Right forelimb (tissue), 1 donor: ENCODE data around the gene ACTMAP.
A peak's percentile ranks its signal among the peaks of the same experiment; 100 is the strongest.
"Not testable (repeated sequence)": the region's sequence is repeated elsewhere in the genome, so short reads cannot be mapped to it uniquely, and the experiment has no call there.

ENCODE experiments used
- DNase-seq: peaks from one replicate; pipeline ENCODE4 v3.0.0-alpha.2; 2018

Gene ACTMAP

DNA sequence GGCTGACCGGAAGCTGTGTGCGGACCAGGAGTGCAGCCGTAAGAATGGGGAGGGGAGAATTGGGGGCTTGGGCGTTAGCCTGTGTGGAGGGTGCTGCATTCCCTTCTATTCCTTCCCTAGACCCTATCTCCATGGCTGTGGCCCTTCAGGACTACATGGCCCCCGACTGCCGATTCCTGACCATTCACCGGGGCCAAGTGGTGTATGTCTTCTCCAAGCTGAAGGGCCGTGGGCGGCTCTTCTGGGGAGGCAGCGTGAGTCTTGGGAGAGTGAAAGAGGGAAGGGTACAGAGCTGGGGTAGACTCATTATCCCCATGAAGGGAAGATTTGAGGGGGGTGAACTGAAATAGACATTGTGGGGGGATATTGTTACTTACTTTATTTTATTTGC lies 25.4 kb upstream of the ACTMAP start:
- DNase-seq = no peak

DNA sequence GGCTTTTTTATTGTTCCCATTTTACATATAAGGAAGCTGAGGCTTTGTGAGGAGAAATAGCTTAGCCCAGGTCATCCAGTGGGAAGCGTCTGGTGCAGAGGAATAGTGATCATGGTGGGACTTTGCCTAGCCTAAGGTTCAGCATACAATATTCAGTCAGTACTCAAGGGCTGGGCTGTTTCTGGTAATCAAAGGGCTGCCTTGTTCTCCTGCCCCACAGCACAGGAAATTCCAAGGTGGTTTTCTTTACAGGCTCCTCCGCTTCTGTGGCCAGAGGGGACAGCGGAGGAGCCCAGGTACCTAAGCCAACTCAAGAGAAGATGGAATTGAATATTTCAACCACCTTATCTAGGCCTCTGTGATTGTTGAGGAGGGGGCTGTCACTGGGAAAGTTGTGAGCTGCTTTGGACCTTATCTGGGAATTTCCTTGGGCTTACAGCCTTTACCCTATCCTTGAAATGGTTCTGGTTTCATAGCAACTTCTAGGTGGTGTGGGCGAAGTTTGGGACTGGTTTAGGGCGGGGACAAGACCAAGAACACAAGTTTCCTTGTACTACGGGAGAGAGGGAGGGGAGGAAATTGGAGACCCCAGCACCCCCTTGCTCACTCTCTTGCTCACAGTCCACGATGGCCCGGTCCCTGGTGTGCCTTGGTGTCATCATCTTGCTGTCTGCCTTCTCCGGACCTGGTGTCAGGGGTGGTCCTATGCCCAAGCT lies 24.8 kb upstream of the ACTMAP start, which contains the start of gene MIA:
MIA (plus strand) TSS at position 606 of the 716 bp plus-strand sequence; CDS start at position 628, 22 bp downstream.
- peak; percentile 53 for DNase-seq

DNA sequence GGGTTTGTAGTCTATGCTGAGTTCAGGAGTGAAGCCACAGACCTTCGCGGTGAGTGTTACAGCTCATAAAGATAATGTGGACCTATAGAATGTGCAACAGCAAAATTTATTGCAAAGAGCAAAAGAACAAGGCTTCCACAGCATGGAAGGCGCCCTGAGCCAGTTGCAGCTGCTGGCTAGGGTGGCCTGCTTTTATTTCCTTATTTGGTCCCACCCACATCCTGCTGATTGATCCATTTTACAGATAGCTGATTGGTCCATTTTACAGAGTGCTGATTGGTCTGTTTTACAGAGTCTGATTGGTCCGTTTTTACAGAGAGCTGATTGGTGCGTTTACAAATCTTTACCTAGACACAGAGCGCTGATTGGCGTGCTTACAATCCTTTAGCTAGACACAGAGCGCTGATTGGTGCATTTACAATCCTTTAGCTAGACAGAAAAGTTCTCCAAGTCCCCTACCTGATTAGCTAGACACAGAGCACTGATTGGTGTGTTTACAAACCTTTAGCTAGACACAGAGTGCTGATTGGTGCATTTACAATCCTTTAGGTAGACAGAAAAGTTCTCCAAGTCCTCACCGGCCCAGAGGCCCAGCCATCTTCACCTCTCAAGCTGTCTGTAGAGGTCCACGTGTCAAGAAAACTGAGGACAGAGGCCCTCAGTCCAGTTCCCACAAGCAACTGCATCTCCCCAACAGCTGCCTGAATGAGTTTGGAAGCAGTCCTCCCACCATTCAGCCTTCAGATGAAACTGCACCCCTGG lies 21.0 kb upstream of the ACTMAP start:
- DNase-seq = not testable (repeated sequence)

DNA sequence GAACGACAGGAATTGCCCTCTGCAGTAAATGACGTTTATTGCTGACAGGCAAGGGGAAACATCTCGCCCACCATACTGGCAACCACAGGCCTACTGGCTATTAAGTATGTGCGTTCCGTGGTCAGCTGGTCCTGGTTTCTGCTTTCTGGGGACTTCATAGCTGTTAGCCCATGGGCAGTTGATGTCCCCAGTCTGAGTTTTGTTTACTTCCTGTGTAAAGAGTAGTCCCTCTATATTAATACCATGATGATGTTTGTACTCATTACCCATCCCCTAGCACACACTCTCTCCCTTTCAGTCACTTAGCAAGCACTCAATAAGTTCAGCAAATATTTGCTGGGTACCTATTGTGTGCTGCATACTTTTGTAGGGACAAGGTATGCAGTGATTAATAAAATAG lies 18.6 kb upstream of the ACTMAP start:
- DNase-seq = no peak

DNA sequence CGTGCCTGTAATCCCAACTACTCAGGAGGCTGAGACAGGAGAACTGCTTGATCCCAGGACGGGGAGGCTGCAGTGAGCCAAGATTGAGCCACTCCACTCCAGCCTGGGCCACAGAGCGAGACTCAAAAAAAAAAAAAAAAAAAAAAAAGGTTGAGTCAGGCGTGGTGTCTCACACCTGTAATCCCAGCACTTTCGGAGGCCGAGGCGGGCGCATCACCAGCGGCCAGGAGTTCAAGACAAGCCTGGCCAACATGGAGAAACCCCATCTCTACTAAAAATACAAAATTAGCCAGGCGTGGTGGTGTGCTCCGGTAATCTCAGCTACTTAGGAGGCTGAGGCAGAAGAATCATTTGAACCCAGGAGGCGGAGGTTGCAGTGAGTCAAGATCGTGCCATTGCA lies 16.1 kb upstream of the ACTMAP start:
- not testable (repeated sequence) for DNase-seq

DNA sequence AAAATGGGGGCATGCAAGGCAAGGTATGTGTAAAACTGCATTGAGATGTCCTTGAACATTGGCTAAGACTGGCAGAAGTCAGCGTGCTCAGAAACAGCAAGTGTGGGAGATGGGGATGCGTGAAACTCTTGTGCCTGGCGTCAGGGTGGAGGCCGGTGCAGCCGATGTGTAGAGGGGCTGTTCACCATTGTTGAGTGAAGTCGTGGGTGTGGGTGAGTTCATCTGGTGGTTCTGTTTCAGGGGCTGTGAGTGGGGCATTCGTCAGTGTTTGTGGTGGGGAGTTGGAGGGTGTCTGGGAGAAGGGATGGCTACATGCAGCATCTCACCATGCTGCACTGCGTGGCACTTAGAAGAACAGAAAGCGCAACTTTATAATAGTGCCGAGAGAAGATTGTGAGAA lies 13.7 kb upstream of the ACTMAP start:
- DNase-seq = no peak

DNA sequence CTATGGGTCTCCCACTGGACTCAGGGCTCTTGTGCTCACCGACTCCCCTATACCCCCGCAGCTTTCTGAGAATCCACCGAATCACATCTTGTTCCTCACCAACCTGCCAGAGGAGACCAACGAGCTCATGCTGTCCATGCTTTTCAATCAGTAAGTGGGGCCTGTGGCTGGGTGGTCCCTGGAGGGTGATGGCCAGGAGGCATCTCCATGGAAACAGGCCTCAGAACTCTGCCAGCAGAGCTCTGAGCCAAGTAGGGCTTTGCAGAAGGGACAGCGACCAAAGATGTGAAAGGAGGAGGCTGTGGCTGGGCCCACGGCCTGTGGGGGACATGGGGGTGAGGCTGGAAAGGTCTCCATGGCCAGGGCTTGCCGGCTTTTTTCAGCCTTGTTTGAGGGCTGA lies 13.2 kb upstream of the ACTMAP start:
- no peak for DNase-seq

DNA sequence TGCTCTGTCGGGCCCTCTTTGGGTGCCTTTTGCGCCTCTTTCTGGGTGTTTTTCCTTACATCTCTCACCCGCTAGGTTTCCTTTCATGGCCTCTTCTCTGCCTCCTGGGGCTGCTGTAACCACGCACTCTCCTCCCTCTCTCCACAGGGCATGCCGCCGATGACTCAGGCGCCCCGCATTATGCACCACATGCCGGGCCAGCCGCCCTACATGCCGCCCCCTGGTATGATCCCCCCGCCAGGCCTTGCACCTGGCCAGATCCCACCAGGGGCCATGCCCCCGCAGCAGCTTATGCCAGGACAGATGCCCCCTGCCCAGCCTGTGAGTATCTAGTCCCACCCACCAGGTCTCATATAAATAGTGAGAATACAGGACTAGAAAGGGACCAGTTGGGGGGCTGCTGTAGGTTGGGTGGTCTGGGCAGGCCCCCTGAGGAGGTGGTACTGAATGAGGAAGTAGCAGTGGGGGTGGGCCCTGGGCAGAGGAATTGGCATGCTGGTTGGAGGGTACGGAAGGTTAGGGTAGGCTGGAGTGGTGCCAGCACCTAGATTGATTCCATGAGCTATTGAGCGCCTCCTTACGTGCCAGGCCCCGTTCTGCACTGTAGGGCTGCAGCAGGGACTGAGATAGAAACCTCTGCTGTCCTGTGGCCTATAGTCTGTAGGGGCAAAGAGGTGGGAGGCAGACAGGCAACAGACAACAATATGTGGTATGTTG lies 12.6 kb upstream of the ACTMAP start:
- DNase-seq = no peak

DNA sequence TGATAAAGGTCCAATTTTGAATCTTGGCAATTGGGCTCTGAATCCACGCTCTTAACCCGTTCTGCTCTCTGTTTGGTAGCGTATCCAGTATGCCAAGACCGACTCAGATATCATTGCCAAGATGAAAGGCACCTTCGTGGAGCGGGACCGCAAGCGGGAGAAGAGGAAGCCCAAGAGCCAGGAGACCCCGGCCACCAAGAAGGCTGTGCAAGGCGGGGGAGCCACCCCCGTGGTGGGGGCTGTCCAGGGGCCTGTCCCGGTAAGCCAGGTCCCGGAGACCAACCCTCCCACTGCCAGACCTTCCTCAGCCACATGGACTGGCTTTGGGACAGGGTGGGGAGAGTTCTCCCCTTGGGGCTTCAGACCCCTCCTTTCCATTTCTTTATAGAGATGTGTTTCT lies 9.1 kb upstream of the ACTMAP start:
- DNase-seq = no peak

DNA sequence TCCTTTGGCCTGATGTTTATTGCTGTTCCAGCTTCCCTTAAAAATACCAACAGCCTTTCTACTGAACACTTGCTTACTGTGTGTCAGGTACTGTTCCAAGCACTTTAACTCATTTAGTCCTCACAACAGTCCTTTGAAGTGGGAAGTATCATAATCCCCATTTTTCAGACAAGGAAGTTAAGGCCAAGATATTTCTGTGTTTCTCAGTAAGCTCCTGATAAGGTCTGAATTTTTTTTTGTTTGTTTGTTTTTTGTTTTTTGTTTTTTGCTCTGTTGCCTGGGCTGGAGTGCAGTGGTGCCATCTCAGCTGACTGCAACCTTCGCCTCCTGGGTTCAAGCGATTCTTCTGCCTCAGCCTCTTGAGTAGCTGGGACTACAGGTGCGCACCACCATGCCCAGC lies 8.2 kb upstream of the ACTMAP start:
- no peak for DNase-seq

DNA sequence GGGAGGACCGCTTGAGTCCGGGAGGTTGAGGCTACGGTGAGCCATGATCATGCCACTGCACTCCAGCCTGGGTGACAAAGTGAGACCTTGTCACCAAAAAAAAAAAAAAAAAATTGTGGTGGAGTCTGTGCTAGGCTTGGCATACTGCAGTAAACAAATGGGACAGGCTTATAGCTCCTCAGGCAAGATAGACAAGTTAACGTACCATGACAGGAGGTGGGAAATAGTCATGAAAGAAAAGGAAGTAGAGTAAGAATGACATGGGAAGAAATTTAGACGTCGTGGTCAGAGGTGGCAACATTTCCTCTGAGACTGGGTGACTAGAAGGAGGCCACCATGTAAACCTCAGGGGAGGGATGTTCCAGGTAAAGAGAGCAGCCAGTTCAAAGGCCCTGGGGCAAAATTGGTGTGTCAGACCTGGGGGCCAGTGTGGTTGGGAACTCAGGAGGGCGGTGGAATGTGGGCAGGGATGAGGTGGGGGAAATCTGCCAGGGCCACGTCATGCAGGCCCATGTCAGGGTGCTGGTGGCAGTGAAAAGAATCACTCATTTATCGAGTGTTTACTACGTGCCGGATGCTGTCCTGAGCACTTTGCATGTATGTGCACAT lies 6.3 kb upstream of the ACTMAP start:
- no peak for DNase-seq

DNA sequence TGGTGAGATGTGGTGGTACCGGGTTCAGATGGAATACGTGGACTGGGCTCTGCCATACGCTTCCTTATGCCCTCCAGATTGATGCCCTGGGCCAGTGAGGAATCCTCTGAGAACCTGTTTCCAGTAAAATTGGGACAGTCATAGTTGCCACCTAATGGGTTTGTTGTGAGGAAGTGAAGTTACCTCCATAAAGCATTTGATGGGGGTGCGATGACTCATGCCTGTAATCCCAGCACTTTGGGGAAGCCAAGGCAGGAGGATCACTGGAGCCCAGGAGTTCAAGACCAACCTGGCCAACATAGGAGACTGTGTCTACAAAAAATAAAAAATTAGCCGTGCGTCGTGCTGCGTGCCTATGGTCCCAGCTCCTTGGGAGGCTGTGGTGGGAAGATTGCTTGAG lies 5.5 kb upstream of the ACTMAP start:
- no peak for DNase-seq

DNA sequence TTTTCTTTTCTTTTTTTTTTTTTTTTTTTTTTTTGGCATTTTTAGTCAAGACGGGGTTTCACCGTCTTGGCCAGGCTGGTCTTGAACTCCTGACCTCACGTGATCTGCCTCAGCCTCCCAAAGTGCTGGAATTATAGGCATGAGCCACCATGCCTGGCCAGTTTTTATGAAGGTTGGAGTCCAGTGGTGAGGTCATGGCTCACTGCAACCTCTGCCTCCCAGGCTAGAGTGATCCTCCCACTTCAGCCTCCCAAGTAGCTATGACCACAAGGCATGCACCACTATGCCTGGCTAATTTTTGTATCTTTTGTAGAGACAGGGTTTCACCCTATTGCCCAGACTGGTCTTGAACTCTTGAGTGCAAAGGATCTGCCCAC lies 5.0 kb upstream of the ACTMAP start:
- DNase-seq = no peak

DNA sequence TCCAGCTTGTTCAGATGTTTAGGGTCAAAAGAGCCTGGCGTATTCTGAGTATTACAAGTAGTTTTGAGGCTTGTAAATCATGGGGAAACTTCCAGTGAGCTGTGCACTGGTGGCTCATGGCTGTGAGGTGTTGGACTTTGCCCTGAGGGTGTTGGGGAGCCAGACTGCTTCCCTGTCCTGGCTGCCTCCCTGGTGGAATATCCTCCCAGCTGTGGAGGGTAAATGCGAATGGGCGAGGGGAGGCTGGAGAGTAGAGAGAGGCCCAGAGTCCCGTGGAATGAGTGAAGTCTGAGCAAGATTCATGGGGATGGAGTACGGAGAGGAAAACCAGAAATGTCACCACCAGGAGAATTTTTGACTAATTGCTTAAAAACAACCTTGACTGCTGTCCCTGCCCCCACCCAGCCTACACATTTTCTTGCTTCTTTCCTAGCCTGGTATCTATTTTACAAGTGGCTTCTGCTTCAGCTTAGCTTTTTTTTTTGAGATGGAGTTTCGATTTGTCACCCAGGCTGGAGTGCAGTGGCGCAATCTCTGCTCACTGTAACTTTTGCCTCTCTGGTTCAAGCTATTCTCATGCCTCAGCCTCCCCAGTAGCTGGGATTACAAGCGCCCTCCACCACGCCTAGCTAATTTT lies 4.5 kb upstream of the ACTMAP start:
- no peak for DNase-seq

DNA sequence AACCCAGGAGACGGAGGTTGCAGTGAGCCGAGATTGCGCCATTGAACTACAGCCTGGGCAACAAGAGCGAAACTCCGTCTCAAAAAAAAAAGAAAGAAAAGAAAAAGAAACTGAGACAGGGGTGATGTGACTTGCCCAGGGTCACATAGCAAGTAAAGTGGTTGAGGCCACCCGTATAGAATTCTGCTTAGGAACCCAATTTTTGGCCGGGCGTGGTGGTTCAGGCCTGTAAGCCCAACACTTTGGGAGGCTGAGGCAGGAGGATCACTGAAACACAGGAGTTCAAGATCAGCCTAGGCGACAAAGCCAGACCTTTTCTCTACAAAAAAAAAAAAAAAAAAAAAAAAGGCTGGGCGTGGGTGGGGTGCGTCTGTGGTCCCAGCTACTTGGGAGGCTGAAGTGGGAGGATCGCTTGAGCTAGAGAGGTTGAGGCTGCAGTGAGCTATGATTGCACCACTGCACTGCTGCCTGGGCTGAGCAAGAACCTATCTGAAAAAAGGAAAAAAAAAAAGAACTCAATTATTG lies 2.0 kb upstream of the ACTMAP start:
- DNase-seq = no peak

DNA sequence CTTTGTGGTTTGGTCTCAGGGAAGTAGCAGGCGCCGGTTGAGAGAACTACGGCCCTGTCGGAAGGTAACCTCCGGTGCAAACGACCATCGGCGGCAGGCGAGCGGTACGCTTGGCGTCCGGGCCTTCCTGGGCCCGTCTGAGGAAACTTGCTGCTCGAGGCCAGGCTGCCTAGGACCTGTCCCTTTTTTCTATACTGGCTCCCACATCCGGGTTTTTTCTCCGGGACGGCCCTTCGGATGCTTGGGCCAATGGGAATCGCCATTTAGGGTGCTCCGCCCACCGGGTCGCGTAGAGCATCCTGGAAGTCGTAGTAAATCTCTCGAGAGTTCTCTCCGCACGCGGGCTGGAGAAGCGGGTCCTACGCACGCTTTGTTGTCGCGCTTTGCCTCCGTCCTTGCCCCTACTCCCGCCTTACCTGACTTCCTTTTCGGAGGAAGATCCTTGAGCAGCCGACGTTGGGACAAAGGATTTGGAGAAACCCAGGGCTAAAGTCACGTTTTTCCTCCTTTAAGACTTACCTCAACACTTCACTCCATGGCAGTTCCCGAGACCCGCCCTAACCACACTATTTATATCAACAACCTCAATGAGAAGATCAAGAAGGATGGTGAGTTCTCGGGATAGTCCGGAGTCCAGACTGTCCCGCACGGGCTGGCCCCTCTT lies 729 bp upstream of the ACTMAP start, which contains the start of gene SNRPA:
SNRPA (plus strand) TSS at position 330 of the 664 bp plus-strand sequence; CDS start at position 536, 206 bp downstream.
- DNase-seq = peak; percentile 99

DNA sequence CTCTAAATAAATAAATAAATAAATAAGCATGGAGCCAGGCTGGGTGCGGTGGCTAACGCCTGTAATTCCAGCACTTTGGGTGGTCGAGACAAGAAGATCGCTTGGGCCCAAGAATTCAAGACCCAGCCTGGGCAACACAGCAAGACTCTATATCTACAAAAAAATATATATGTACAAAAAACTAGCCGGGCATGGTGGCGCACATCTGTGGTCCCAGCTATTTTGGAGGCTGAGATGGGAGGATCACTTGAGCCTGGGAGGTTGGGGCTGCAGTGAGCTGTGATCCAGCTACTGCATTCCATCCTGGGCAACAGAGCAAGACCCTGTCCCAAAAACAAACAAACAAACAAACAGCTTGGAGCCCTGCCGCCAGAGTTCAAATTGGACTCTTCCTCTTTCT lies 2.7 kb downstream of the ACTMAP start:
- no peak for DNase-seq

DNA sequence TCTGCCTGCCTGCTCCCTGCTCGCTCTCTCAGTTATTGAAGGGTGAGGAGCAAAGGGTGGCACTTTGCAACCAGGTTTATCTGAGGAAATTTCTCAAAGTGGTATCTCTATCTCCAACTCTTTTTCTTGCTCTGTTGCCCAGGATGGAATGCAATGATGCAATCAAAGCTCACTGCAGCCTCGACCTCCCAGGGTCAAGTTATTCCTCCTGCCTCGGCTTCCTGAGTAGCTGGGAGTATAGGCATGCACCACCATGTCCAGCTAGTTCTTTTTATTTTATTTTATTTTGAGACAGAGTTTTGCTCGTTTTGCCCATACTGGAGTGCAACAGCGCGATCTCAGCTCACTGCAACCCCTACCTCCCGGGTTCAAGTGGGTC lies 4.9 kb downstream of the ACTMAP start:
- no peak for DNase-seq

DNA sequence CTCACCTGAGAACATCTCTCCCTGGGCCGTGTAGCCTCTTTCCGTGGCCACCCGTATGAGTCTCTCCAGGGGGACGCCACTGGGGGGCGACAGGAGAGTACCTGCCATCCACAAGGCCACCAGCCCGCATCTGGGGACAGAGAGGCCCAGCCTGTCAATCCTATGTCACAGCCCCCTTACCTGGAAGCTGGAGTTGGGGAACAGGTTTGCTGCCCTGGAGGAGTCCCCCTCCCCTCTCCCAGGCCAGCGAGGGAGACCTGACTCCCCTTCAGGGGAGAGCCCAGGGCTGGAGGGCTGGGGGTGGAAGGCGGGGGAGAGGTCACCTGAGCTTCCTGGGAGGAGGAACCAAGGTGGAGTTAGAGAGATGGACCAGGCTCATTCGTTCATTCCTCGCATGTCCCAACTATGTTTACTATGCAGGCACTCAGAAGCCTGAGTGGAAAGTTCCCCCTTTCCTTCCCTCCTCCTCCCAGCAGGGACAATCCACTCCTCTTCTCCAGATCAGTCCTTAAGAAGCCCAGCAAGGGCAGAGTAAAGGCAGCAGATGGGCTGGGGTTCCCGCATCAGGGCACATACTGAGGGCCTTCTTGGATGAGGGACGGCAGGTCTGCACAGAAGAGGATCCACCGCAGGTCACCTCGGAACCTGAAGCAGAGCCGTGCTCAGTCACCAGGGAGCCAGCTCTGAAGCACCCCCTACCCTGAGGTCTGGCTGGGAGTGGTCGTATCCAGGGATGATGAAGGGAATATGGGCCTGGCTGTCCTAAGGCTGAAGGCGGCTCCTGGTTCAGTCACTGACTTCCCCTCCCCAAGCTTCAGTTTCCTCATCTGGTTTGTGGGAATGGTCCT lies 5.5 kb downstream of the ACTMAP start:
- DNase-seq = no peak

DNA sequence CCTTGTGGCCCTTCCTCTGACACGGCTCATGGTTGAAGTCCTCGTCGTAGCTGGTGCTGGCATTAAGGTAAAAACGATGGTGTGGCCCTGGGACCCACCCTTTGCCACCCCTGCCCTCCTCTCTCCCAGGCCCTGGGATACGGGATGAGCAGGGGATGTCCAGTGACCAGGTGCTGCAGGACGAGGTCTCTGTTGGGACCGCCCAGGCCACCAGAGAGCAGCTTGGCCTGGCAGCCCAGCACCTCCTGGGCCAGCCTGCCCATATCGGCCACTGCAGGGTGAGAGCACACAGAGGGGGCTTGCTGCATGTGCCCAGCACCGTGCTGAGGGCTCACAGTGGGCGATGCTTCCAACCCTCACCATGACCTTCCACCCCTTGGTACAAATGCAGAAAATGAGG lies 6.4 kb downstream of the ACTMAP start:
- no peak for DNase-seq

DNA sequence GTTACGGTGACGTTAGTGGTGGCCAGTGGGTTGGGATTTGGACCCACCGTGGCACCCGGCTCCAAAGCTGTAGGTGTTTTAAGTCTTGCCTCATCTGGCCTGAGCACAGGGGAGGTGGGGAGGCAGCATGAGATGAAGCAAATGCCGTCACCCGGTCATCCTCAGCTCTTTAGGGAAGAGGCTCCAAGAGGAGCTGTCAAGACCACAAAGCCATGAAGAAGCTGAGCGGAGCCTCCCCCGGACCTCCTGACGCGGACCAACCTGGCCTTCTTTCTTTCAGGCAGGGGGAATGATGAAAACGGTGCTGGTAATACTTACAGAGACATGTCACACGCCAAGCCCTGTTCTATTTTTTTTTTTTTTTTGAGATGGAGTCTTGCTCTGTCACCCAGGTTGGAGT lies 7.4 kb downstream of the ACTMAP start:
- DNase-seq = no peak
